Posterior cingulate gyrus (tissue), 11 donors: Measurements from ENCODE around the gene WBP2.
A peak's percentile ranks its signal among the peaks of the same experiment; 100 is the strongest.

Experiments
- DNase-seq, 10 donors: peaks; one replicate each; pipeline versions ENCODE4 v3.0.0 to v3.0.0-alpha.2; 2020 to 2021; ENCODE audit warnings: mixed read lengths in 3 of 10
- intact Hi-C: fragments of 100-400 bp; cut with DNase I; formaldehyde crosslinking; loops from one replicate; pipeline ENCODE4 v1.15.1; 2023

Gene WBP2

GRCh38 chr17:75806822-75807500 is 48.2 kb downstream of the WBP2 start:
- peak in 2 of 10 donors; percentile 29 to 72 for DNase-seq
- intact Hi-C loops, result no loop called here

DNA sequence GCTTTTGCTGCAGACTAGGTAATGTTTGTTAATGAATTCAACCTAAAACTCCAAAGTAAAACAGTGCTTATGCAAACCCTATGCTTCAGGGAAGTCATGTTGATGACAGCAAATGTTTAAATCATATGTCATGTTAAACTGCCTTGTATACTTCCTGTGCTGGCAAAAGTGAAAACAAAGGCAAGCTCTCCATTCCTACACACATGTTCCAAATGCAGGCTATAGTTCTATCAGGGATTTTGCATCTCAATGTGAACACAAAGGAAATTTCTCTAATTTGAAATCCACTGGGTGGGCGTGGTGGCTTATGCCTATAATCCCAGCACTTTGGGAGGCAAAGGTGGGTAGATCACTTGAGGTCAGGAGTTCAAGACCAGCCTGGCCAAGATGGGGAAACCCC is 51.3 kb downstream of the WBP2 start:
- intact Hi-C loops, result no loop called here
- DNase-seq, result peak in 1 of 10 donors; percentile 5

DNA sequence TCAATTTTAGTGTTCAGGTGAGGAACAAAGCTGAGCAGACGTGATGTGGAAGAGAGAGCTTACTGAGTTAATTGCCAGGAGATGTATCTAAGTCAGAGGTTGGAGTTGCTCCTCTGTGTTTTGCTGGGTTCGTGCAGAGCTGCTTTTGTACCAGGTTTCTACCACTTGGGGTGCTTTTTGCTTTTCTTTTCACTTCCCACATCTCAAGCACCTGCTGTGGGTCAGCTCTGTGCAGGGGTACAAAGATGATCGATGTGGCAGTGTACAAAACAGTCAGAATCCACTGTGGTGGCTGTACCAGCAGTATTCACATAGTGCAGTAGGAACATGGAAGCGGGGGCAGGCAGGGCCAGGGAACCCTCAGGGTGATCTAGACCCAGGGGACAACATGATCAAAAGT is 55.7 kb downstream of the WBP2 start:
- no peak for DNase-seq
- intact Hi-C loops, result no loop called here

DNA sequence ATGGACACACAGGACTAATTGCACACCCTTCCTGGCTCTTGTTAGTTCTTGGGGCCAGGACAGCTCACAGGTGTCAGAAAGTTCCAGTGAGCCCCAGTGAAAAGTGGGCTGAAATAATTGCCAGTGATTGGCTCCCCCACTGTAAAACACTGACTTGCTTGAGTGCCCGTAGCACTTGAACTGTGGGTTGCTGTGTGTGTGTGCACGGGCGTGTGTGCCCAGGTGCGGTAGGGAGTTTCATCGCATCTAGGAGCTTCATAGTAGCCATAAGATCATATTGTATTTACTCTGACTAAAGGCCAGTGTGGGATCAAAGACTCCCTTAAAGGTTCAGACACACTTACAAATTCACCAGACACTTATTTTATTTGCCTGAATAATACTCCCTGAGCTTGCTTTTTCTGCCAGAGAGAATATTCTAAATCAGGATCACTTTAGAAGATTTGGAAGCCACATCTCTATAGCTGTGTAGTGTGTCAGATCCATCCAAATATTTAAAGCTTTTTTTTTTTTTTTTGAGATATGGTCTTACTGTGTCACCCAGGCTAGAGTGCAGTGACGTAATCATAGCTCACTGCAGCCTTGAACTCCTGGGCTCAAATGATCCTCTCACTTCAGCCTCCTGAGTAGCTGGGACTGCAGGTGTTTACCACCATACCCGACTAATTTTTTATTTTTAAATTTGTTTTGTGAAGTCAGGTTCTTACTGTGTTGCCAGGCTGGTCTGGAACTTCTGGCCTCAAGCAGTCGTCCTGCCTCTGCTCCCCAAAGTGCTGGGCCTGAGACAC is 59.1 kb downstream of the WBP2 start:
- intact Hi-C loops, result no loop called here
- DNase-seq, result peak in 2 of 10 donors; percentile 8 to 18
